A549 (cell line): ENCODE data around the gene NUP42. TPM values are rescaled to one million over a fixed set of nuclear protein-coding genes. Genes with fewer than 3 reads are reported as not detected.

ENCODE experiments used
- ATAC-seq, 2 experiments: fragments of 200-7000 bp in 1 of 2; fragments of >200 bp in 1 of 2; cut with Nextera tagmentation in 1 of 2; cut with Tn5 transposase in 1 of 2; 3 replicates each; pipeline versions ENCODE4 v1.8.0 to v1.9.1; 2018 to 2020; ENCODE audit warnings: mild to moderate bottlenecking in 1 of 2, moderate library complexity in 1 of 2
- CTCF ChIA-PET: fragments of 300-600 bp; sonication (Branson Sonifier 250); formaldehyde crosslinking; extraction: SDS; loops from one replicate; lab custom pipeline; 2021; ENCODE audit warnings: antibody characterized with exemption, inconsistent platforms; lab: Yijun Ruan, JAX
- POLR2A ChIA-PET: fragments of 350-600 bp; formaldehyde crosslinking; extraction: SDS; loops from one replicate; lab custom pipeline; 2021; ENCODE audit warnings: antibody characterized with exemption, inconsistent platforms; lab: Yijun Ruan, JAX
- DNase-seq, 2 experiments: peaks; one replicate each; pipeline versions ENCODE4 v3.0.0 to v3.0.0-alpha.2; 2011 to 2016; ENCODE audit warnings: low read depth in 1 of 2, low spot score in 1 of 2
- FAIRE-seq: peaks from 2 replicates; lab custom pipeline; 2011; peaks lifted over from hg19 to GRCh38; lab: Jason Lieb, UNC
- H3K27ac ChIP-seq, 2 experiments: fragments of >200 bp; sonication (Bioruptor Twin); formaldehyde crosslinking; 3 replicates each; pipeline ENCODE4 v1.5.1; 2016 to 2017
- H3K4me1 ChIP-seq: fragments of >200 bp; sonication (Bioruptor Twin); formaldehyde crosslinking; 3 replicates; pipeline ENCODE4 v1.6.1; 2016
- H3K4me2 ChIP-seq: fragments of >200 bp; sonication (Bioruptor Twin); formaldehyde crosslinking; 3 replicates; pipeline ENCODE4 v1.6.1; 2016
- H3K4me3 ChIP-seq: fragments of >200 bp; sonication (Bioruptor Twin); formaldehyde crosslinking; 3 replicates; pipeline ENCODE4 v1.5.1; 2016
- H3K9me3 ChIP-seq: fragments of >200 bp; sonication (Bioruptor Twin); formaldehyde crosslinking; 3 replicates; pipeline ENCODE4 v1.6.1; 2016
- ATOH8 ChIP-seq: fragments of 250-450 bp; sonication (Bioruptor Pico); IDR thresholded peaks from 2 replicates; pipeline ENCODE4 v1.5.0; 2020; ENCODE audit warnings: low read depth, mild to moderate bottlenecking, moderate library complexity
- BCL3 ChIP-seq: fragments of >200 bp; sonication (Bioruptor Twin); formaldehyde crosslinking; IDR thresholded peaks from 3 replicates; pipeline ENCODE4 v1.6.1; 2016
- HEYL ChIP-seq: fragments of 250-450 bp; sonication (Bioruptor Pico); IDR thresholded peaks from 2 replicates; pipeline ENCODE4 v1.8.0; 2021; ENCODE audit warnings: mild to moderate bottlenecking, moderate library complexity
- HMGXB4 ChIP-seq: fragments of 250-450 bp; sonication (Bioruptor Pico); IDR thresholded peaks from 2 replicates; pipeline ENCODE4 v1.5.0; 2021; ENCODE audit warnings: mild to moderate bottlenecking, moderate library complexity, borderline replicate concordance
- JUN ChIP-seq, 2 experiments: fragments of >200 bp; sonication (Bioruptor Twin); formaldehyde crosslinking; IDR thresholded peaks; 2 replicates in 1 of 2; 3 replicates in 1 of 2; pipeline ENCODE4 v1.6.1; 2016 to 2017
- JUNB ChIP-seq: fragments of >200 bp; sonication (Bioruptor Twin); formaldehyde crosslinking; IDR thresholded peaks from 2 replicates; pipeline ENCODE4 v1.6.1; 2016
- KDM1A ChIP-seq: fragments of 200-600 bp; sonication (generic); IDR thresholded peaks from 2 replicates; pipeline ENCODE4 v1.6.1; 2016; ENCODE audit warnings: low read depth, mild to moderate bottlenecking
- MAX ChIP-seq: IDR thresholded peaks from 2 replicates; pipeline ENCODE4 v1.6.1; 2012
- POLR2A ChIP-seq: IDR thresholded peaks from 2 replicates; pipeline ENCODE4 v1.6.1; 2012; ENCODE audit warnings: mild to moderate bottlenecking, low read length
- RARB ChIP-seq: fragments of 250-450 bp; sonication (Bioruptor Pico); IDR thresholded peaks from 2 replicates; pipeline ENCODE4 v1.8.0; 2021; ENCODE audit warnings: mild to moderate bottlenecking, moderate library complexity
- REST ChIP-seq: fragments of 200-600 bp; sonication (generic); IDR thresholded peaks from 2 replicates; pipeline ENCODE4 v1.6.1; 2016; ENCODE audit warnings: antibody characterized with exemption, mild to moderate bottlenecking, moderate library complexity
- ZSCAN20 ChIP-seq: fragments of 250-450 bp; sonication (Bioruptor Pico); IDR thresholded peaks from 2 replicates; pipeline ENCODE4 v1.8.0; 2022; ENCODE audit warnings: mild to moderate bottlenecking, moderate library complexity
- WGBS: methylation state at CpG from one replicate; pipeline ENCODE4 v1.1.6; 2017; ENCODE audit errors: missing lambda C conversion rate; 5-methylcytosine and 5-hydroxymethylcytosine counted together
- polyA plus RNA-seq, 4 experiments: library from polyadenylated mRNA; depleted of rRNA in 3 of 4; stranded (reverse); fragments of >200 nt; fragmentation: RNase III in 1 of 4; extraction: RNeasy Plus Mini Kit Qiagen cat#74134 plus additional on column Dnase treatment in 1 of 4; gene quantifications; 2 replicates in 3 of 4; 3 replicates in 1 of 4; pipeline ENCODE4 v1.2.3, GENCODE V29; 2011 to 2017

The NUP42 gene
- polyA plus RNA-seq, 2 of the 4 experiments (the other 2 are of a cell fraction) = 26.5 to 27.7 TPM

- TF ChIP-seq REST (no peak), BCL3 (no peak), RARB (CRISPR knock-in tag) (no peak)
These were observed 54.0 kb downstream of the NUP42 start (continued) for GRCh38 chr7:23235813-23236221.

- Histone ChIP-seq H3K4me1 (no peaks in the 10 kb centered on the region), H3K4me2 (no peak overlapping the region), H3K9me3 (no peaks in the 10 kb centered on the region), H3K4me3 (no peak overlapping the region), H3K27ac (no peak overlapping the region)
- ATAC-seq (no peak), DNase-seq (no peak), FAIRE-seq (no peak)
- ChIA-PET POLR2A (no interaction called here), CTCF (interaction anchor here (1.9 kb wide), 1 partner anchor 52 kb away, joined by 5 read pairs; no protein-coding TSS in a partner anchor)
- TF ChIP-seq BCL3 = no peak
- TF ChIP-seq MAX = no peak
- TF ChIP-seq JUN (IDR thresholded peaks at IDR 0.05) = no peak
- TF ChIP-seq POLR2A = no peak
- TF ChIP-seq KDM1A = no peak
- no peak for TF ChIP-seq REST
- 88% methylated on average over 3 of the region's 3 CpGs for WGBS
These were observed 55.2 kb downstream of the NUP42 start for GRCh38 chr7:23237000-23237399.

- CTCF ChIA-PET = interaction anchor here (0.7 kb wide), 1 partner anchor 36 kb away, joined by 3 read pairs; no protein-coding TSS in a partner anchor
- TF ChIP-seq HEYL (no peak), JUNB (no peak), REST (no peak), ZSCAN20 (no peak), ATOH8 (CRISPR knock-in tag) (no peak), HMGXB4 (CRISPR knock-in tag) (no peak)
- TF ChIP-seq, all 56 proteins: peak for 0
- no peak overlapping the region for H3K27ac ChIP-seq
- FAIRE-seq = no peak
- POLR2A ChIA-PET = interaction anchor here (0.7 kb wide), 1 partner anchor 55 kb away, joined by 3 read pairs; no protein-coding TSS in a partner anchor
- H3K9me3 ChIP-seq = no peaks in the 10 kb centered on the region
- no peak for DNase-seq
- H3K4me3 ChIP-seq = no peak overlapping the region
- WGBS = 82% methylated on average over 11 of the region's 11 CpGs
- no peaks in the 10 kb centered on the region for H3K4me1 ChIP-seq
- H3K4me2 ChIP-seq = no peak overlapping the region
- ATAC-seq = no peak
These were observed 57.3 kb downstream of the NUP42 start for GRCh38 chr7:23238983-23239652.
